ENCODE data around the gene SLAMF9.
"Not testable (repeated sequence)": the region's sequence is repeated elsewhere in the genome, so short reads cannot be mapped to it uniquely, and the experiment has no call there.

SLAMF9 gene

DNA sequence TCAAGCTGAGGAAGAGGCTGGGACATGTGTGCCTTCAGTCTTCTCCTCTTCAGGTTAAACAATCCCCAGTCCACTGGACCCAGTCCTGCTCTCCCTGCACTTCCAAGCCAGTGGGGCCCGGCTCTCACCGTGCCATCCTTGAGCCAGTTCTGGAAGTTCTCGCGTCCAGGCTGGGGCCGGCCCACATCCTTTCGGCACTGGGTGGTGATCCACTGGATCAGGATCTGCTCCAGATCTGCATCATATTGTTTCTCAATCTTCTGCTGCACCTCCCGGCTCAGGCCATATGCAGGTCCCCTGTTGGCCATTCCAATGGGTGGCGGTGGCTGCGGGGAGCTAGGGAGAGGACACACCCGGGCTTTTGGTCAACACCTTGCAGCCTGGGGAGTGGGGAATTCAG is 33.8 kb downstream of the SLAMF9 start:
- no peak for DNase-seq (ENCODE audit: low read depth in 2 of 2)

- no peak for DNase-seq (ENCODE audit: low read depth in 2 of 2)
These were observed 34.7 kb downstream of the SLAMF9 start for GRCh38 chr1:159919236-159919865.

GRCh38 chr1:159918352-159919200 is 35.5 kb downstream of the SLAMF9 start:
- DNase-seq (ENCODE audit: low read depth in 2 of 2): no peak

DNA sequence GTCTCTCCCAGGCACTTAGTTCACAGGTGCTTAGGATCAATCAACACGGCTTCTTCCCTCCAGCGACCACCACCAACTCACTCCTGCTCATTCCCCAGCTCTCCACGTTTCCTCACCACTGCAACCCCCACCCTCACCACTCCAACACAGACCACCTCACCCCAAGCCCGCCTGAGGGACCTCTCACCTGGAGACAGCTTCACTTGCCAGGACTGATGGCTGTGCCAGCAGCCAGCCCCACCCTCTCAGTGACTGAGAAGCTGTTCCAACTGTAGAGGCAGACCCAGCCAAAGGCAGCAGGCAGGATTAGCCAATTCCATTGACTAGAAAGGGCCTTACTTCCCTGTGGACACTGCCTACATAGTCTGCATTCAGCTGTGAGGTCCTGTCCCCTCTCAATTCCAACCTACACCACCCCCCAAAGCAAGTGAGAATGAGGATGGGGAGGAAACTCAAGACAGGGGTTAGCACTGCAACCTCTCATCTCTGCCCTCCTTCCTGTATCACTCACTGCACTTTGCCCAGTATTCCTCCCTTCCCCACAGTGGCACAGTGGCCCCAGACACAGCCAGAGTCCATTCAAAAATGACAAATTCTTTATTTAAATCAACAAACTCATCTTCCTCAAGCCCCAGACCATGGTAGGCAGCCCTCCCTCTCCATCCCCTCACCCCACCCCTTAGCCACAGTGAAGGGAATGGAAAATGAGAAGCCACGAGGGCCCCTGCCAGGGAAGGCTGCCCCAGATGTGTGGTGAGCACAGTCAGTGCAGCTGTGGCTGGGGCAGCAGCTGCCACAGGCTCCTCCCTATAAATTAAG is 36.3 kb downstream of the SLAMF9 start:
- no peak for DNase-seq (ENCODE audit: low read depth in 2 of 2)

GRCh38 chr1:159916242-159917051 is 37.6 kb downstream of the SLAMF9 start:
- DNase-seq (ENCODE audit: low read depth in 2 of 2): no peak

DNA sequence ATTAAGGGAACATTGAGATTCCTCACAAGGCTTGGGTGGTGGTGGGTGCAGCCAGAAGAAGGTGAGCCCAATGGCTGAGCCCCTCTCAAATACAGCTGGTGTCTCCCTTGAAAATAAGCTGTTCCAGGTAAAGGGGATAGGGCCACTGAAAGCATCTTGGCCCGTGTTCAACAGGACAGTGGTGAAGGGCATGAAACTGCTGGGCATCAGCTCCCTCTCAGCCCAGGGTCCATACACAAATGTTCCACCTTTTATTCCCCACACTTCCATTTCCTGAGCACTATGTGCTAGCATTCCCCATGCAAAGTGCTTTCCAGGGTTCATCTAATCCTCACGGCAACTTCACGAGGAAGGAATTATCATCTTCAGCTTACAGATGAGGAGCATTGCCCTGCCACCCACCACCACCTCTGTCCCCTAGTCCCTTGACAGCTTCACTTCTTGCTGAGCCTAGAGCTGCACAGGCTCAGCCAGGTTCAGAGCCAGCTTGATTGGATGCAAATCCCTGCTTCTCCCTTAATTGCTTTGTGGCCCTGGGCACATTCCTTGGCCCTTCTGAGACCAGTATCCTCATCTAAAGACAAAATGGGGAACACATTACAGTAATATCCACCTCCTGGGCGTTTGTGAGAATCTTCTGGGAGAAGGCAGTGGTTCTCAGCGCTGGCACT is 38.3 kb downstream of the SLAMF9 start:
- DNase-seq (ENCODE audit: low read depth in 2 of 2): no peak

- DNase-seq (ENCODE audit: low read depth in 2 of 2): no peak
These were observed 39.6 kb downstream of the SLAMF9 start for GRCh38 chr1:159914252-159915018.

- DNase-seq (ENCODE audit: low read depth in 2 of 2): no peak
These were observed 40.4 kb downstream of the SLAMF9 start for GRCh38 chr1:159913451-159914192.

DNA sequence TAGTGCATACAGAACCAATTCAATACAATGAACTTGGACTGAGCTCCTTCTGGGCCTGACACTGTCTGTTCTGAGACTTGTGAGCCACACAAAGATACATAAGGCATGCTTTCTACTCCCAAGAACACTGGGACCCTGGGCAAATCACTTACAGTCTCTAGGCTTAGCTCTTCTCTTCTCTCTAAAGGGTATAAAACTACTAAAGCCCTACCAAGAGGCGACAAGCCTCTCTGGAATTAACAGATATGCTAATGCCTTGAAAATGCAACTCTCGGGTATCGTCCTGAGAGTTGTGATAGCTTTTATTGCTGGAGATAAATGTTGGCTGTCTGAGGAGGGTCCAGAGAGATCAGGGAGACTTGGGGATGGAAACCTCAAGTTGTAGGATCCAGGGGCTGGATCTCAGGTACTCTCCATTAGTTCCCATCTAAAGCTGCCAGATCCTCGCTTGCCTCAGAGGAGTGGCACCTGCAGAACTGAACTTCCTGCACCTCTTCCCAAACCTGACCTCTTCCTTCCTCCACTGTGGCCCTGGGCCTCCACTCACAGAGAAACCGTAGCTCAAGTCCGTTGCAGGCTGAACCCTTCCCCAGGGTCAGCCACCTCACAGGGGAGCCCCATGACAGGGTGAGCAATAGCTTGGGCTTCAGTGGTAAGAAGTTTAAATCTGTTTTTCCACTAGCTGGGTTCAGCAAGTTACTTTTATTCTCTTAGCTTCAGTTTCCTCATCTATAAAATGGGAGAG is 42.5 kb downstream of the SLAMF9 start:
- no peak for DNase-seq (ENCODE audit: low read depth in 2 of 2)

GRCh38 chr1:159908031-159908940 is 45.8 kb downstream of the SLAMF9 start:
- no peak for DNase-seq (ENCODE audit: low read depth in 2 of 2)

DNA sequence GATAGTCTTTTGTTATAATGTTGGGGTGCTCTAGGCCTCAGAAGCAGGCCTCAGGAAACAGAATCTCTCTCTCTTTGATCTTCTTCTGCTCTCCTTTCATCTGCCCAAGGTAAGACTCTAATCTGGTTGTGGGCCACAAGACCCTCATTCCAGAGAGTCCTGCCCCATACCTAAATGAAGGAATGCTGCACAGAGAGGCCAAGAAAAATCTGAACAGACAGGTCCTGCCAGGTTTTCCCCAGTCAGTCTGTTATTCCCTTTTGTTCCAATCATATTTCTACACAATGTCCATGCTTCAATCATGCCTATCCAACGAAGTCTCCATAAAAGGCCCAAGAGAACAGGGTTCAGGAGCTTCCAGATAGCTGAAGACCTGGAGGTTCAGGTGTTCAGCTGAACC is 47.1 kb downstream of the SLAMF9 start:
- DNase-seq (ENCODE audit: low read depth in 2 of 2): no peak

GRCh38 chr1:159904036-159904435 is 50.0 kb downstream of the SLAMF9 start:
- DNase-seq (ENCODE audit: low read depth in 2 of 2): not testable (repeated sequence)

DNA sequence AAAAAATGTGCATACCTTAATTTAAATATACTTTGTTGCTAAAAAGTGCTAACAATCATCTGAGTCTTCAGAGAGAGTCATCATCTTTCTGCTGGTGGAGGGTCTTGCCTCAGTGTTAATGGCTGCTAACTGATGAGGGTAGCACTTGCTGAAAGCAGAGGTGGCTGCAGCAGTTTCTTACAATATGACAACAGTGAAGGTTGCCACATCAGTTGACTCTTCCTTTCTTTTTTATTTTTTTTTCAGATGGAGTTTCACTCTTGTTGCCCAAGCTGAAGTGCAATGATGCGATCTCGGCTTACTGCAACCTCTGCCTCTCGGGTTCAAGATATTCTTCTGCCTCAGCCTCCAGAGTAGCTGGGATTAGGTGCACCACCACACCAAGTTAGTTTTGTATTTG is 51.5 kb downstream of the SLAMF9 start:
- no peak for DNase-seq (ENCODE audit: low read depth in 2 of 2)
